H9 (cell line): ENCODE data around the gene RAB11A. TPM values are rescaled to one million over a fixed set of nuclear protein-coding genes. Genes with fewer than 3 reads are reported as not detected.
A peak's percentile ranks its signal among the peaks of the same experiment; 100 is the strongest.
"Not testable (repeated sequence)": the region's sequence is repeated elsewhere in the genome, so short reads cannot be mapped to it uniquely, and the experiment has no call there.

Source experiments
- DNase-seq: peaks from one replicate; pipeline ENCODE4 v3.0.0-alpha.2; 2017
- H2AFZ ChIP-seq: one replicate; pipeline ENCODE4 v1.6.1; 2013; ENCODE audit warnings: mild to moderate bottlenecking, low read length, control low read depth, moderate library complexity
- H2AK5ac ChIP-seq: 2 replicates; pipeline ENCODE4 v1.6.1; 2013; ENCODE audit warnings: low read length, control low read depth, mixed read lengths; ENCODE audit not compliant: insufficient read length
- H2BK120ac ChIP-seq: one replicate; pipeline ENCODE4 v1.6.1; 2013; ENCODE audit warnings: low read depth, mild to moderate bottlenecking, low read length, control low read depth, inconsistent platforms; ENCODE audit not compliant: poor library complexity, severe bottlenecking
- H2BK12ac ChIP-seq: 2 replicates; pipeline ENCODE4 v1.6.1; 2013; ENCODE audit warnings: low read length, control low read depth, mixed read lengths, low read depth; ENCODE audit not compliant: insufficient read length
- H2BK15ac ChIP-seq: 2 replicates; pipeline ENCODE4 v1.6.1; 2013; ENCODE audit warnings: low read depth, low read length, control low read depth
- H2BK20ac ChIP-seq: one replicate; pipeline ENCODE4 v1.6.1; 2013; ENCODE audit warnings: low read depth, mild to moderate bottlenecking, low read length, control low read depth, inconsistent platforms; ENCODE audit not compliant: poor library complexity, severe bottlenecking
- H2BK5ac ChIP-seq: 2 replicates; pipeline ENCODE4 v1.6.1; 2013; ENCODE audit warnings: low read length, control low read depth, mixed read lengths; ENCODE audit not compliant: insufficient read length
- H3K14ac ChIP-seq: 2 replicates; pipeline ENCODE4 v1.6.1; 2013; ENCODE audit warnings: low read length, control low read depth; ENCODE audit not compliant: insufficient read depth
- H3K18ac ChIP-seq: 2 replicates; pipeline ENCODE4 v1.6.1; 2013; ENCODE audit warnings: low read depth, mild to moderate bottlenecking, mixed read lengths, low read length, control low read depth; ENCODE audit not compliant: insufficient read length
- H3K23ac ChIP-seq: 2 replicates; pipeline ENCODE4 v1.6.1; 2013; ENCODE audit warnings: low read length, control low read depth, mixed read lengths, low read depth; ENCODE audit not compliant: insufficient read length
- H3K23me2 ChIP-seq: 2 replicates; pipeline ENCODE4 v1.6.1; 2013; ENCODE audit warnings: low read depth, mild to moderate bottlenecking, mixed read lengths, low read length, control low read depth; ENCODE audit not compliant: insufficient read length, poor library complexity, severe bottlenecking
- H3K27ac ChIP-seq: 2 replicates; pipeline ENCODE4 v1.5.1; 2013; ENCODE audit warnings: low read length, control low read depth, mixed read lengths, low read depth; ENCODE audit not compliant: insufficient read length
- H3K27me3 ChIP-seq: 2 replicates; pipeline ENCODE4 v1.6.1; 2013; ENCODE audit warnings: low read length, control low read depth, inconsistent platforms; ENCODE audit not compliant: insufficient read depth
- H3K4ac ChIP-seq: 2 replicates; pipeline ENCODE4 v1.6.1; 2013; ENCODE audit warnings: low read depth, mild to moderate bottlenecking, control low read depth, inconsistent platforms, low read length, moderate library complexity
- H3K4me1 ChIP-seq: 2 replicates; pipeline ENCODE4 v1.6.1; 2013; ENCODE audit warnings: low read length, control low read depth, inconsistent platforms; ENCODE audit not compliant: insufficient read depth
- H3K4me2 ChIP-seq: 2 replicates; pipeline ENCODE4 v1.6.1; 2013; ENCODE audit warnings: low read length, control low read depth, mixed read lengths; ENCODE audit not compliant: insufficient read length, insufficient read depth
- H3K56ac ChIP-seq: 2 replicates; pipeline ENCODE4 v1.6.1; 2013; ENCODE audit warnings: low read depth, mild to moderate bottlenecking, mixed read lengths, low read length, control low read depth; ENCODE audit not compliant: insufficient read length
- H3K79me1 ChIP-seq: 2 replicates; pipeline ENCODE4 v1.6.1; 2013; ENCODE audit warnings: low read depth, mild to moderate bottlenecking, moderate library complexity, low read length, control low read depth, inconsistent platforms; ENCODE audit not compliant: insufficient read depth, poor library complexity, severe bottlenecking
- H3K79me2 ChIP-seq: 2 replicates; pipeline ENCODE4 v1.6.1; 2013; ENCODE audit warnings: low read length, control low read depth, inconsistent platforms; ENCODE audit not compliant: insufficient read depth
- H3K9ac ChIP-seq: 2 replicates; pipeline ENCODE4 v1.6.1; 2013; ENCODE audit warnings: low read length, control low read depth, mixed read lengths; ENCODE audit not compliant: insufficient read length; ENCODE audit errors: extremely low read depth
- H3K9me3 ChIP-seq: one replicate; pipeline ENCODE4 v1.6.1; 2013; ENCODE audit warnings: low read depth, low read length, inconsistent platforms; ENCODE audit not compliant: control insufficient read depth
- H3T11ph ChIP-seq: one replicate; pipeline ENCODE4 v1.6.1; 2013; ENCODE audit warnings: mild to moderate bottlenecking, low read length, control low read depth, inconsistent platforms
- H4K20me1 ChIP-seq: one replicate; pipeline ENCODE4 v1.6.1; 2013; ENCODE audit not compliant: control insufficient read depth, insufficient read length, insufficient read depth
- H4K5ac ChIP-seq: 2 replicates; pipeline ENCODE4 v1.6.1; 2013; ENCODE audit warnings: low read depth, mild to moderate bottlenecking, mixed read lengths, low read length, control low read depth; ENCODE audit not compliant: insufficient read length
- H4K8ac ChIP-seq: replicated peaks from 2 replicates; pipeline ENCODE4 v1.6.1; 2013; ENCODE audit warnings: low read length, control low read depth, mixed read lengths, low read depth; ENCODE audit not compliant: insufficient read length
- H4K91ac ChIP-seq: 2 replicates; pipeline ENCODE4 v1.6.1; 2013; ENCODE audit warnings: low read depth, mild to moderate bottlenecking, moderate library complexity, mixed read lengths, low read length, control low read depth; ENCODE audit not compliant: insufficient read length
- H3K27ac Mint-ChIP-seq, 3 experiments: 2 replicates in 2 of 3; 3 replicates in 1 of 3; pipeline ENCODE4 v1.8.0; 2020 to 2021; ENCODE audit warnings: mixed read lengths in 3 of 3, mild to moderate bottlenecking in 1 of 3, moderate library complexity in 1 of 3
- H3K27me3 Mint-ChIP-seq: 2 replicates; pipeline ENCODE4 v1.8.0; 2021; ENCODE audit warnings: low read depth, mild to moderate bottlenecking, moderate library complexity, mixed read lengths
- H3K36me3 Mint-ChIP-seq, 3 experiments: 2 replicates in 2 of 3; 3 replicates in 1 of 3; pipeline ENCODE4 v1.8.0; 2020 to 2021; ENCODE audit warnings: low read depth in 3 of 3, mixed read lengths in 3 of 3; ENCODE audit not compliant: insufficient read depth in 1 of 3
- H3K4me1 Mint-ChIP-seq, 2 experiments: 2 replicates each; pipeline ENCODE4 v1.8.0; 2020; ENCODE audit warnings: mixed read lengths in 2 of 2
- H3K4me3 Mint-ChIP-seq, 2 experiments: 2 replicates in 1 of 2; 3 replicates in 1 of 2; pipeline ENCODE4 v1.8.0; 2020 to 2021; ENCODE audit warnings: mild to moderate bottlenecking in 2 of 2, mixed read lengths in 2 of 2, moderate library complexity in 1 of 2
- H3K9me3 Mint-ChIP-seq, 2 experiments: 2 replicates in 1 of 2; 3 replicates in 1 of 2; pipeline ENCODE4 v1.8.0; 2020; ENCODE audit warnings: mild to moderate bottlenecking in 2 of 2, mixed read lengths in 2 of 2, moderate library complexity in 1 of 2
- WGBS: extraction: QIAGEN DNeasy Blood & Tissue Kit; methylation state at CpG from one replicate; pipeline ENCODE4 v1.1.7; 2013; ENCODE audit warnings: missing lambda C conversion rate, low lambda C conversion rate, mixed read lengths; ENCODE audit not compliant: insufficient read length; ENCODE audit errors: extremely low coverage; 5-methylcytosine and 5-hydroxymethylcytosine counted together
- total RNA-seq: library from RNA; stranded (reverse); gene quantifications from 2 replicates; pipeline ENCODE4 v1.2.1, GENCODE V29; 2021
- TF ChIP-seq, protein P1 (sequence below): fragments of 200-600 bp; sonication (generic); conservative IDR thresholded peaks from 3 replicates; pipeline ENCODE4 v1.8.0; 2021; ENCODE audit warnings: antibody characterized with exemption, mild to moderate bottlenecking

RAB11A gene
- total RNA-seq, 1 experiment from 2014 or later, result 217 TPM

GRCh38 chr15:65870889-65871533, 1.7 kb downstream of the RAB11A start:
- TF ChIP-seq, protein P1, sequence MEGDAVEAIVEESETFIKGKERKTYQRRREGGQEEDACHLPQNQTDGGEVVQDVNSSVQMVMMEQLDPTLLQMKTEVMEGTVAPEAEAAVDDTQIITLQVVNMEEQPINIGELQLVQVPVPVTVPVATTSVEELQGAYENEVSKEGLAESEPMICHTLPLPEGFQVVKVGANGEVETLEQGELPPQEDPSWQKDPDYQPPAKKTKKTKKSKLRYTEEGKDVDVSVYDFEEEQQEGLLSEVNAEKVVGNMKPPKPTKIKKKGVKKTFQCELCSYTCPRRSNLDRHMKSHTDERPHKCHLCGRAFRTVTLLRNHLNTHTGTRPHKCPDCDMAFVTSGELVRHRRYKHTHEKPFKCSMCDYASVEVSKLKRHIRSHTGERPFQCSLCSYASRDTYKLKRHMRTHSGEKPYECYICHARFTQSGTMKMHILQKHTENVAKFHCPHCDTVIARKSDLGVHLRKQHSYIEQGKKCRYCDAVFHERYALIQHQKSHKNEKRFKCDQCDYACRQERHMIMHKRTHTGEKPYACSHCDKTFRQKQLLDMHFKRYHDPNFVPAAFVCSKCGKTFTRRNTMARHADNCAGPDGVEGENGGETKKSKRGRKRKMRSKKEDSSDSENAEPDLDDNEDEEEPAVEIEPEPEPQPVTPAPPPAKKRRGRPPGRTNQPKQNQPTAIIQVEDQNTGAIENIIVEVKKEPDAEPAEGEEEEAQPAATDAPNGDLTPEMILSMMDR, result no peak
- H4K20me1 ChIP-seq, result no peaks in the 10 kb centered on the region
- H2BK20ac ChIP-seq, result no peak overlapping the region
- peak overlapping the region; percentile 100 for H3K4me3 Mint-ChIP-seq
- no peak overlapping the region for H3K27ac ChIP-seq
- peaks cover 5% of the 10 kb centered on the region; the same call in 1 of the 2 replicates for H3K27me3 Mint-ChIP-seq
- H3K4me2 ChIP-seq, result peak overlapping the region; percentile 85
- H2BK15ac ChIP-seq, result no peak overlapping the region
- H3K9ac ChIP-seq, result peak overlapping the region; percentile 85
- H4K91ac ChIP-seq, result no peak overlapping the region
- no peak overlapping the region for H2AK5ac ChIP-seq
- H3K27me3 ChIP-seq, result no peaks in the 10 kb centered on the region
- no peaks in the 10 kb centered on the region for H3K9me3 ChIP-seq
- WGBS, result no CpG with 5 or more reads among the region's 2 CpGs
- H2BK5ac ChIP-seq, result no peak overlapping the region
- H3K4me1 Mint-ChIP-seq, result peaks cover 13 to 15% of the 10 kb centered on the region in 2 experiments
- H3K14ac ChIP-seq, result no peak overlapping the region
- no peak overlapping the region for H3K56ac ChIP-seq
- H3T11ph ChIP-seq, result no peak overlapping the region
- peak overlapping the region; percentile 99 to 100 (median 99); a peak in 3 of 7 replicates for H3K27ac Mint-ChIP-seq
- no peak overlapping the region for H3K4ac ChIP-seq
- no peak for DNase-seq
- peaks cover 3 to 5% of the 10 kb centered on the region in 2 experiments; a peak in 3 of 5 replicates for H3K9me3 Mint-ChIP-seq
- no peaks in the 10 kb centered on the region for H3K79me1 ChIP-seq
- H2AFZ ChIP-seq, result no peak overlapping the region
- H3K18ac ChIP-seq, result no peak overlapping the region
- no peak overlapping the region for H2BK120ac ChIP-seq
- no peak overlapping the region for H4K8ac ChIP-seq
- no peak overlapping the region for H4K5ac ChIP-seq
- H3K23ac ChIP-seq, result no peak overlapping the region
- no peak overlapping the region for H2BK12ac ChIP-seq
- peaks cover 23% of the 10 kb centered on the region; the same call in 1 of the 2 replicates for H3K79me2 ChIP-seq
- peaks cover 4% of the 10 kb centered on the region for H3K23me2 ChIP-seq
- H3K36me3 Mint-ChIP-seq, result peaks cover 0 to 11% (median 6%) of the 10 kb centered on the region in 3 experiments; a peak in 4 of 7 replicates
- no peaks in the 10 kb centered on the region for H3K4me1 ChIP-seq

- not testable (repeated sequence) for H3K27ac ChIP-seq, H4K91ac ChIP-seq, H3K18ac ChIP-seq, H3K4ac ChIP-seq, H2BK20ac ChIP-seq, H2AFZ ChIP-seq, H3K4me3 Mint-ChIP-seq, H3K4me1 ChIP-seq, H3K23me2 ChIP-seq, H4K8ac ChIP-seq, H3K27me3 ChIP-seq, H3K27me3 Mint-ChIP-seq, H4K5ac ChIP-seq, H3T11ph ChIP-seq, H2BK15ac ChIP-seq, H4K20me1 ChIP-seq, H3K56ac ChIP-seq, H3K9ac ChIP-seq, H3K9me3 ChIP-seq, H3K79me1 ChIP-seq, H3K14ac ChIP-seq, H3K27ac Mint-ChIP-seq, H2AK5ac ChIP-seq, H3K4me2 ChIP-seq, H3K9me3 Mint-ChIP-seq, DNase-seq, H2BK120ac ChIP-seq, H2BK12ac ChIP-seq, H3K23ac ChIP-seq, H2BK5ac ChIP-seq
- H3K4me1 Mint-ChIP-seq, result peaks cover 13 to 15% of the 10 kb centered on the region in 2 experiments
- H3K36me3 Mint-ChIP-seq, result peaks cover 0 to 16% (median 6%) of the 10 kb centered on the region in 3 experiments; a peak in 4 of 7 replicates
- H3K79me2 ChIP-seq, result peaks cover 23% of the 10 kb centered on the region; the same call in 1 of the 2 replicates
- no CpG with 5 or more reads among the region's 9 CpGs for WGBS
Measured at GRCh38 chr15:65871886-65872285, 2.6 kb downstream of the RAB11A start.
